H1 (cell line): Measurements from ENCODE around the gene LYRM4. TPM values are rescaled to one million over a fixed set of nuclear protein-coding genes. Genes with fewer than 3 reads are reported as not detected.

Experiments used
- CTCF ChIA-PET: fragments of 300-600 bp; sonication (Branson Sonifier 250); formaldehyde crosslinking; loops from one replicate; lab custom pipeline; 2021; ENCODE audit not compliant: partially characterized antibody; lab: Charles Lee
- POLR2A ChIA-PET: fragments of 300-600 bp; sonication (Branson Sonifier 250); formaldehyde crosslinking; loops from one replicate; lab custom pipeline; 2021; ENCODE audit warnings: inconsistent platforms; ENCODE audit not compliant: partially characterized antibody; lab: Charles Lee
- DNase-seq, 2 experiments: peaks; one replicate each; pipeline versions ENCODE4 v3.0.0 to v3.0.0-alpha.2; 2010 to 2022; ENCODE audit warnings: low spot score in 2 of 2, low read depth in 1 of 2, mixed read lengths in 1 of 2
- FAIRE-seq: peaks from 2 replicates; lab custom pipeline; 2011; peaks lifted over from hg19 to GRCh38; lab: Jason Lieb, UNC
- H2AFZ ChIP-seq: 2 replicates; pipeline ENCODE4 v1.8.1; 2012; ENCODE audit warnings: low read length, inconsistent platforms
- H2AK5ac ChIP-seq: 2 replicates; pipeline ENCODE4 v1.6.1; 2013; ENCODE audit warnings: low read depth, low read length
- H2BK120ac ChIP-seq: replicated peaks from 2 replicates; pipeline ENCODE3; 2013; ENCODE audit warnings: low read depth, low read length, inconsistent platforms
- H2BK12ac ChIP-seq: 2 replicates; pipeline ENCODE4 v1.6.1; 2013; ENCODE audit warnings: low read depth, low read length
- H2BK15ac ChIP-seq: 2 replicates; pipeline ENCODE4 v1.6.1; 2013; ENCODE audit warnings: low read length
- H2BK20ac ChIP-seq: 2 replicates; pipeline ENCODE4 v1.6.1; 2013; ENCODE audit warnings: low read length
- H2BK5ac ChIP-seq: 2 replicates; pipeline ENCODE4 v1.6.1; 2013; ENCODE audit warnings: low read depth, low read length
- H3K14ac ChIP-seq: 2 replicates; pipeline ENCODE4 v1.6.1; 2013; ENCODE audit warnings: inconsistent platforms; ENCODE audit not compliant: insufficient read length
- H3K18ac ChIP-seq: 2 replicates; pipeline ENCODE4 v1.6.1; 2013; ENCODE audit warnings: low read length; ENCODE audit errors: extremely low read depth
- H3K23ac ChIP-seq: 2 replicates; pipeline ENCODE4 v1.6.1; 2013; ENCODE audit warnings: inconsistent platforms; ENCODE audit not compliant: insufficient read length
- H3K23me2 ChIP-seq: 2 replicates; pipeline ENCODE4 v1.6.1; 2013; ENCODE audit warnings: low read depth, low read length
- H3K27ac ChIP-seq: 2 replicates; pipeline ENCODE4 v1.6.1; 2011; ENCODE audit warnings: low read depth, low read length, inconsistent platforms
- H3K27me3 ChIP-seq, 4 experiments: replicated peaks in 1 of 4; 1 replicate in 1 of 4; 2 replicates in 3 of 4; pipeline versions ENCODE4 v1.6.1 to v1.8.1; 2011 to 2013; ENCODE audit warnings: low read length in 3 of 4, mild to moderate bottlenecking in 3 of 4, inconsistent platforms in 2 of 4, mixed read lengths in 2 of 4, moderate library complexity in 1 of 4; ENCODE audit not compliant: control insufficient read depth in 3 of 4, insufficient read depth in 3 of 4; ENCODE audit errors: extremely low read depth in 1 of 4
- H3K36me3 ChIP-seq, 4 experiments: 2 replicates each; pipeline versions ENCODE4 v1.6.1 to v1.8.1; 2011 to 2013; ENCODE audit warnings: mild to moderate bottlenecking in 4 of 4, low read length in 3 of 4, moderate library complexity in 2 of 4, control low read depth in 1 of 4, inconsistent platforms in 1 of 4; ENCODE audit not compliant: insufficient read depth in 4 of 4, control insufficient read depth in 2 of 4
- H3K4ac ChIP-seq: replicated peaks from 2 replicates; pipeline ENCODE3; 2013; ENCODE audit warnings: low read length, low read depth, mixed read lengths, inconsistent platforms; ENCODE audit not compliant: insufficient read length
- H3K4me1 ChIP-seq, 4 experiments: replicated peaks in 1 of 4; 1 replicate in 1 of 4; 2 replicates in 3 of 4; pipeline versions ENCODE4 v1.6.1 to v1.8.1; 2011 to 2013; ENCODE audit warnings: low read length in 3 of 4, inconsistent platforms in 2 of 4, mixed read lengths in 1 of 4; ENCODE audit not compliant: insufficient read depth in 4 of 4, control insufficient read depth in 3 of 4
- H3K4me2 ChIP-seq, 2 experiments: 2 replicates each; pipeline versions ENCODE4 v1.6.1 to v1.8.1; 2011 to 2013; ENCODE audit warnings: low read depth in 2 of 2, low read length in 2 of 2, control low read depth in 1 of 2, inconsistent platforms in 1 of 2, mild to moderate bottlenecking in 1 of 2; ENCODE audit not compliant: insufficient read depth in 1 of 2
- H3K4me3 ChIP-seq, 4 experiments: fragments of 200-600, 300-600 bp in 1 of 4; sonication (generic), shearing (Covaris generic), sonication (Bioruptor Twin) in 1 of 4; 2 replicates each; pipeline versions ENCODE4 v1.5.1 to v1.8.1; 2011 to 2016; ENCODE audit warnings: low read length in 4 of 4, low read depth in 3 of 4, control low read depth in 2 of 4, inconsistent platforms in 2 of 4, mild to moderate bottlenecking in 2 of 4, mixed read lengths in 1 of 4, moderate library complexity in 1 of 4; ENCODE audit not compliant: insufficient read depth in 2 of 4; ENCODE audit errors: extremely low read depth in 1 of 4
- H3K56ac ChIP-seq: replicated peaks from 2 replicates; pipeline ENCODE3; 2013; ENCODE audit warnings: low read depth, mild to moderate bottlenecking, mixed read lengths, low read length, inconsistent platforms; ENCODE audit not compliant: insufficient read length
- H3K79me1 ChIP-seq: 2 replicates; pipeline ENCODE4 v1.6.1; 2013; ENCODE audit warnings: low read depth, low read length, control low read depth
- H3K79me2 ChIP-seq, 2 experiments: 2 replicates each; pipeline versions ENCODE4 v1.6.1 to v1.8.1; 2012 to 2013; ENCODE audit warnings: low read length in 2 of 2, mild to moderate bottlenecking in 2 of 2, inconsistent platforms in 1 of 2; ENCODE audit not compliant: insufficient read depth in 2 of 2, control insufficient read depth in 1 of 2
- H3K9ac ChIP-seq, 4 experiments: replicated peaks in 1 of 4; 1 replicate in 1 of 4; 2 replicates in 3 of 4; pipeline versions ENCODE4 v1.6.1 to v1.8.1; 2011 to 2013; ENCODE audit warnings: low read depth in 3 of 4, low read length in 3 of 4, control low read depth in 2 of 4, mild to moderate bottlenecking in 2 of 4, moderate library complexity in 2 of 4, inconsistent platforms in 1 of 4; ENCODE audit errors: extremely low read depth in 1 of 4
- H3K9me3 ChIP-seq, 2 experiments: 2 replicates each; pipeline versions ENCODE4 v1.6.1 to v1.8.1; 2012 to 2013; ENCODE audit warnings: mild to moderate bottlenecking in 2 of 2, moderate library complexity in 2 of 2, control low read depth in 1 of 2, inconsistent platforms in 1 of 2, low read depth in 1 of 2, low read length in 1 of 2, mixed read lengths in 1 of 2; ENCODE audit not compliant: insufficient read depth in 2 of 2
- H4K20me1 ChIP-seq, 2 experiments: replicated peaks in 1 of 2; 2 replicates each; pipeline versions ENCODE3 to v1.8.1; 2011 to 2013; ENCODE audit warnings: inconsistent platforms in 2 of 2, low read length in 2 of 2, mild to moderate bottlenecking in 1 of 2; ENCODE audit not compliant: insufficient read depth in 2 of 2, control insufficient read depth in 1 of 2
- H4K5ac ChIP-seq: 2 replicates; pipeline ENCODE4 v1.6.1; 2013; ENCODE audit warnings: low read length, low read depth, mixed read lengths, inconsistent platforms; ENCODE audit not compliant: insufficient read length
- H4K8ac ChIP-seq: 2 replicates; pipeline ENCODE4 v1.8.0; 2013; ENCODE audit warnings: mild to moderate bottlenecking, moderate library complexity, low read length, inconsistent platforms; ENCODE audit not compliant: insufficient read depth; ENCODE audit errors: extremely low read depth
- H4K91ac ChIP-seq: replicated peaks from 2 replicates; pipeline ENCODE3; 2013; ENCODE audit warnings: low read length, mixed read lengths, inconsistent platforms; ENCODE audit not compliant: insufficient read length
- CHD1 ChIP-seq: IDR thresholded peaks from 2 replicates; pipeline ENCODE4 v1.6.1; 2012; ENCODE audit warnings: low read depth, low read length, improper control_type of control experiment
- EZH2 ChIP-seq: fragments of 200-600 bp; sonication (generic); IDR thresholded peaks from 2 replicates; pipeline ENCODE4 v1.7.1; 2012; ENCODE audit warnings: low read depth, mild to moderate bottlenecking, moderate library complexity, low read length, inconsistent platforms; ENCODE audit not compliant: severe bottlenecking
- FOSL1 ChIP-seq: IDR thresholded peaks from 2 replicates; pipeline ENCODE4 v1.6.1; 2011; ENCODE audit warnings: mild to moderate bottlenecking, low read depth, low read length, moderate library complexity; ENCODE audit not compliant: insufficient read depth
- KDM1A ChIP-seq: fragments of 200-600, 300-600 bp; sonication (generic); IDR thresholded peaks from 2 replicates; pipeline ENCODE4 v1.7.1; 2016; ENCODE audit warnings: mild to moderate bottlenecking, low read length, borderline replicate concordance
- MAX ChIP-seq: IDR thresholded peaks from 2 replicates; pipeline ENCODE4 v1.6.1; 2012; ENCODE audit warnings: inconsistent platforms
- RAD21 ChIP-seq, 2 experiments: IDR thresholded peaks in 1 of 2; conservative IDR thresholded peaks in 1 of 2; 2 replicates each; pipeline ENCODE4 v1.6.1; 2011; ENCODE audit warnings: low read depth in 2 of 2, low read length in 2 of 2, improper control_type of control experiment in 1 of 2, inconsistent platforms in 1 of 2, mild to moderate bottlenecking in 1 of 2, moderate library complexity in 1 of 2
- SIN3A ChIP-seq, 2 experiments: IDR thresholded peaks in 1 of 2; conservative IDR thresholded peaks in 1 of 2; 2 replicates each; pipeline ENCODE4 v1.6.1; 2011 to 2012; ENCODE audit warnings: low read length in 2 of 2, improper control_type of control experiment in 1 of 2, low read depth in 1 of 2, mild to moderate bottlenecking in 1 of 2
- TBP ChIP-seq: IDR thresholded peaks from 2 replicates; pipeline ENCODE4 v1.6.1; 2011; ENCODE audit warnings: low read depth, low read length, improper control_type of control experiment
- TCF12 ChIP-seq: IDR thresholded peaks from 2 replicates; pipeline ENCODE4 v1.6.1; 2011; ENCODE audit warnings: low read depth, mild to moderate bottlenecking, low read length
- whole genome bisulfite sequencing, 2 experiments: shearing (Covaris generic) in 1 of 2; methylation state at CpG; one replicate each; pipeline versions ENCODE4 v1.1.6 to v1.1.7; 2013 to 2015; ENCODE audit warnings: low lambda C conversion rate in 2 of 2, mixed read lengths in 2 of 2, inconsistent platforms in 1 of 2, low coverage in 1 of 2, missing lambda C conversion rate in 1 of 2; ENCODE audit not compliant: insufficient replicate concordance in 2 of 2, insufficient coverage in 1 of 2, insufficient read length in 1 of 2; ENCODE audit errors: extremely low coverage in 1 of 2, missing lambda C conversion rate in 1 of 2; 5-methylcytosine and 5-hydroxymethylcytosine counted together
- polyA plus RNA-seq, 7 experiments: library from polyadenylated mRNA; depleted of rRNA in 3 of 7; stranded (reverse) in 5 of 7; unstranded in 2 of 7; fragments of >200 nt in 5 of 7; fragments of 200-250 nt in 2 of 7; gene quantifications; 1 replicate in 5 of 7; 2 replicates in 1 of 7; 4 replicates in 1 of 7; pipeline versions ENCODE4 v1.2.1 to v1.2.3, GENCODE V29; 2011 to 2013; ENCODE audit warnings: missing spikeins in 2 of 7, mixed read lengths in 2 of 7
- total RNA-seq: library from RNA; stranded (reverse); fragmentation: NEBNext Ultra II Directional; extraction: Animal tissue kit (Norgen Biotek cat#: 25700); gene quantifications from 2 replicates; pipeline ENCODE4 v1.2.1, GENCODE V29; 2021
- TF ChIP-seq, protein P1 (sequence below): IDR thresholded peaks from 2 replicates; pipeline ENCODE4 v1.6.1; 2011; ENCODE audit warnings: low read depth, mild to moderate bottlenecking, low read length; ENCODE audit not compliant: insufficient read depth

The LYRM4 gene
- total and polyA plus RNA-seq, 2 of the 8 experiments (the other 6 are each of a cell fraction or from before 2014, with no cell fraction given), result 56.6 to 62.8 TPM

- H2BK5ac ChIP-seq, result no peak overlapping the region
- no peak overlapping the region for H4K91ac ChIP-seq
- TF ChIP-seq MAX (no peak), FOSL1 (no peak), TBP (no peak), KDM1A (no peak), RAD21 (IDR thresholded peaks at IDR 0.05 in 1 of 2, conservative IDR thresholded peaks at IDR 0.05 in 1 of 2; ENCODE audit: low read depth in 2 of 2, low read length in 2 of 2) (no peak), TCF12 (no peak), SIN3A (conservative IDR thresholded peaks at IDR 0.05 in 1 of 2, IDR thresholded peaks at IDR 0.05 in 1 of 2; ENCODE audit: low read depth in 1 of 2, low read length in 2 of 2) (no peak), EZH2 (no peak), CHD1 (no peak)
- TF ChIP-seq, protein P1, sequence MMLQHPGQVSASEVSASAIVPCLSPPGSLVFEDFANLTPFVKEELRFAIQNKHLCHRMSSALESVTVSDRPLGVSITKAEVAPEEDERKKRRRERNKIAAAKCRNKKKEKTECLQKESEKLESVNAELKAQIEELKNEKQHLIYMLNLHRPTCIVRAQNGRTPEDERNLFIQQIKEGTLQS, result no peak
- TF ChIP-seq, all 59 proteins: peak for 0
- Histone ChIP-seq H4K5ac (no peak overlapping the region), H4K8ac (no peak overlapping the region), H3K23me2 (no peaks in the 10 kb centered on the region), H2BK12ac (no peak overlapping the region), H3K27ac (no peak overlapping the region), H3K4me1 (peaks cover 0 to 4% (median 0%) of the 10 kb centered on the region in 4 experiments; a peak in 2 of 7 replicates), H2BK15ac (no peak overlapping the region), H3K18ac (no peak overlapping the region), H3K9me3 (no peaks in the 10 kb centered on the region), H2BK120ac (no peak overlapping the region), H2AK5ac (no peak overlapping the region), H3K4ac (no peak overlapping the region), H3K23ac (no peak overlapping the region), H2BK20ac (no peak overlapping the region), H3K56ac (no peak overlapping the region), H3K14ac (no peak overlapping the region), H3K79me2 (no peaks in the 10 kb centered on the region), H4K20me1 (peaks cover 6 to 14% of the 10 kb centered on the region in 2 experiments), H3K79me1 (no peaks in the 10 kb centered on the region; the same call in 1 of the 2 replicates), H3K9ac (no peak overlapping the region), H3K4me2 (no peak overlapping the region), H2AFZ (no peak overlapping the region), H3K27me3 (no peaks in the 10 kb centered on the region; a peak in 1 of 7 replicates), H3K36me3 (no peaks in the 10 kb centered on the region), H3K4me3 (no peak overlapping the region)
- ChIA-PET POLR2A (interaction anchor here (0.8 to 1.6 kb wide), 2 partner anchors 19 to 72 kb away, joined by 3 to 5 read pairs; no protein-coding TSS in a partner anchor), CTCF (interaction anchor here (0.8 to 18.0 kb wide), 19 partner anchors 8 to 199 kb away, joined by 3 to 256 read pairs (median 5); no protein-coding TSS in a partner anchor)
- WGBS, 2 experiments, result 94% methylated on average over 6 of the region's 6 CpGs; no CpG with 5 or more reads in 1 of the 2 experiments
- DNase-seq (no peak), FAIRE-seq (no peak)
These were observed 85.1 kb downstream of the LYRM4 start for GRCh38 chr6:5175635-5176034.
